Measurements from ENCODE around the gene UBE2D2.

UBE2D2 gene

DNA sequence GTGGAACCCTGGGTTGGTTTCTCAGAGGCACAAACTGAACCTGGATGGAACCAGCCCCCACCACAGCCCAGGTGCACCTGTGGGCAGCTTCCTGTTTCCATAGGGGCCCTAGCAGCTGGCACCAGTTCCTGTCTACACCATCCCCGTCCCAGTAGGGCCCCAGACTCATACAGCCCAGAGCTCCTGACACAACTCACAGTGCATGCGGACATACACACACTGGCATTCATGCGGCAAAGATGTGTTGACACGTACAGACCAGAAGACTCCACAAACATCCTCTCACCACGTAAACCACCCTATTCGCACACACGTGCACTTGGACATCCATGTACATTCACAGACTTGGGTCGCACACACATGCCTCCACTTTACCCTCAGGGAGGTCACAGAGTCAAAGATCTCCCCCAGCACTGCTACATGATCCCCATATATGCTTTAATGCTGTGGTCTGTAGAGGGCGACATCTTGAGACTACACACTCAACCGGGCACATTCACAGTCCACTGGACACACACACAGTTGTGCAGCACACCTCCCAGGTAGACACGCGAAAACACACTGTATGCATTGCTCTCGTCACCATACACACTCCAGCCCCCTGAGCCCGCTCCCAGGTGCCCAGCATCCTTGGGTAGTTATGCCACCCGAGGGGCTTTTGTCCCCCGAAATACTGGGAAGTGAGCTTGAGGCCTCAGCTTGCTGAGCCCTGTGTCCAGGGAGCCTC lies 109.4 kb downstream of the UBE2D2 start:
- TF ChIP-seq, protein P1, sequence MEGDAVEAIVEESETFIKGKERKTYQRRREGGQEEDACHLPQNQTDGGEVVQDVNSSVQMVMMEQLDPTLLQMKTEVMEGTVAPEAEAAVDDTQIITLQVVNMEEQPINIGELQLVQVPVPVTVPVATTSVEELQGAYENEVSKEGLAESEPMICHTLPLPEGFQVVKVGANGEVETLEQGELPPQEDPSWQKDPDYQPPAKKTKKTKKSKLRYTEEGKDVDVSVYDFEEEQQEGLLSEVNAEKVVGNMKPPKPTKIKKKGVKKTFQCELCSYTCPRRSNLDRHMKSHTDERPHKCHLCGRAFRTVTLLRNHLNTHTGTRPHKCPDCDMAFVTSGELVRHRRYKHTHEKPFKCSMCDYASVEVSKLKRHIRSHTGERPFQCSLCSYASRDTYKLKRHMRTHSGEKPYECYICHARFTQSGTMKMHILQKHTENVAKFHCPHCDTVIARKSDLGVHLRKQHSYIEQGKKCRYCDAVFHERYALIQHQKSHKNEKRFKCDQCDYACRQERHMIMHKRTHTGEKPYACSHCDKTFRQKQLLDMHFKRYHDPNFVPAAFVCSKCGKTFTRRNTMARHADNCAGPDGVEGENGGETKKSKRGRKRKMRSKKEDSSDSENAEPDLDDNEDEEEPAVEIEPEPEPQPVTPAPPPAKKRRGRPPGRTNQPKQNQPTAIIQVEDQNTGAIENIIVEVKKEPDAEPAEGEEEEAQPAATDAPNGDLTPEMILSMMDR (IDR thresholded peaks at IDR 0.05; ENCODE audit: extremely low read depth, missing control alignments): peak; percentile 66
- DNase-seq (ENCODE audit: low spot score): peak; percentile 82

DNA sequence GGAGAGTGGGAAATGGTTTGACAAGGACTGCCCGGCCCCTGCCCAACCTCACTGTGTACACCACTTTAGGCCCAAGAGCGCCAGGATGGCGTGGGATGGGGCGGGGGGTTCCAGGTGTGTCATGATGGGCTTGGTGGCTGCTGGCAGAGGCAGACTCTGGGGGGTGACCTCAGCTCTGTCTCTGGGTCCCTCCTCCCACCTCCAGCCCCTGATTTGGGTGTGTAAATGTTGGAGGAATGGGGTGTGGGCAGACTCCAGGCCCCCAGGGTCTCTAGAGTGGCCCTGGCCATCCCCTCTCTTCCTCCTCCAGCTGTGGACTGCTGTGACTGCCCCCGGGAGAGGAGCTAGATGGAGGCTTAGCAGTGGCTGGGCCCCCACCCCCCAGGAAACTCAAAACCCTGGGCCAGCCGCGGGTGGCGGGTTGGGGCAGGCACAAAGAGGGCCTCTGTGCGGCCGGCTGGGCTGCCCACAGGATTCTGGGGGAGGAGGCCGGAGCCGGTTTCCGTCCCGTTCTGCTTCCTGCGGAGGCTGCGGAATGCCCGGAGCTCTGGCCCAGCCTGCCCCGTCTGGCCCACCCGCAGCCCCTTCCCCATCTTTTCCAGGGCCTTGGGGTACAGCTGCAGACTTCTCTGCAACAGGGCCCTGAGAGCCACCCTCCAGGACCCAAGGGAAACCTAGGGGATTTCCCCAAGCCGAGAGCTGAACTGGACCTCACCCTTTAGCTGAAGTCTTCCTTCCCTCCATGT lies 110.1 kb downstream of the UBE2D2 start:
- TF ChIP-seq, protein P1 (IDR thresholded peaks at IDR 0.05; ENCODE audit: extremely low read depth, missing control alignments): no peak
- peak; percentile 77 for DNase-seq (ENCODE audit: low spot score)

DNA sequence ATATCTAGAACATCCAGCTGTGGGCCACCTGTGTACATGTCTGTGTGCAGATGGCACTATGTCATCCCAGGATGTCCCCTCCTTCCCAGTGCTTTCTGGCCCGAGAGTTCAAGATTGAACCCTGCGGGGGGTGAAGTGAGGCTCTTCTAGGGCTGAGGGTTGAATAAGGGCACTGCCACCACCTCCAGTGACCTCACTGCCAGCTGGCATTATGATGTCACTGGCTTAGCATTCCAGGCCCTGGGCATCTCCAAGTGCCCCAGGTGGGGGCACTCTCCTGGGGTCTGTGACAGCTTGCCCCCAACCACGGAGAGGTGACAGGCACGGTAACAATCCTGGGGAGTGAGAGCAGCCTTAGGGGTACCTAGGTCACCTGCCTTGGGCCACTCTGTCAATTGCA lies 114.1 kb downstream of the UBE2D2 start:
- DNase-seq (ENCODE audit: low spot score): no peak

DNA sequence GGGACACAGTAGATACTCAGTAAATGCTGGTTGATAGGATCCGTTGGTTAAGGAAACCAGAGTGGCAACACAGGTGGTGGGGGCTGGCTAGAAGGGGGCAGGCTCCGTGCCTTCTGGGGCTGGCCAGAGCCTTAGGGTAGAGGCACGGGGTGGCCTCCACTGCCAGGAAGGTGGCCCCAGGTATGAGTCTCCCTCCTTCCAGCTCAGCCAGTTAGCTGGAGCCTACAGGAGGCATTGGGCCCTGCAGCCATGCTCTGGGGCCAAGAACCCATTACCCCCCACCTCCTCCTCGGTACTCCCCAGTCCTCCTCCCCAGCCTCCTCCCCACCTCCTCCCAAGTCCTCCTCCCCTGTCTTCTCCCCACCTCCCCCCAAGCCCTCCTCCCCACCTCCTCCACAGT lies 114.7 kb downstream of the UBE2D2 start:
- TF ChIP-seq, protein P1 (IDR thresholded peaks at IDR 0.05; ENCODE audit: extremely low read depth, missing control alignments): no peak
- no peak for DNase-seq (ENCODE audit: low spot score)

More for the DNA sequence above, 114.1 kb downstream of the UBE2D2 start:
- TF ChIP-seq, protein P1 (IDR thresholded peaks at IDR 0.05; ENCODE audit: extremely low read depth, missing control alignments): no peak

DNA sequence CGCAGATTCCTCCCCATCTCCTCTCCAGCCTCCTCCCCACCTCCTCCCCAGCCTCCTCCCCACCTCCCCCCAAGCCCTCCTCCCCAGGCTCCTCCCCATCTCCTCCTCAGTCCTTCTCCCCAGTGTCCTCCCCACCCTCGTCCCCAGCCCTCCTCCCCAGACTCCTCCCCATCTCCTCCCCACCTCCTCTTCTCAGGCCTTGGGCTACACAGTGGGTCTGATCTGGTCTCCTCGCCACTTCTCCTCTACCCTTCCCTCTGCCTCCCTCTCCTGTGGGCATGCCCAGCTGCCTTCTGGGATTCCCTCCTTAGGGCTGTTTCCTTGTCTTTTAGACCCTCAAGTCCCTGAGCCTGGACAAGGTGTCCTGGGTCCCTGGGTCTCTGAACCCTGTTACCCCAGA lies 115.3 kb downstream of the UBE2D2 start:
- TF ChIP-seq, protein P1 (IDR thresholded peaks at IDR 0.05; ENCODE audit: extremely low read depth, missing control alignments): no peak
- no peak for DNase-seq (ENCODE audit: low spot score)

DNA sequence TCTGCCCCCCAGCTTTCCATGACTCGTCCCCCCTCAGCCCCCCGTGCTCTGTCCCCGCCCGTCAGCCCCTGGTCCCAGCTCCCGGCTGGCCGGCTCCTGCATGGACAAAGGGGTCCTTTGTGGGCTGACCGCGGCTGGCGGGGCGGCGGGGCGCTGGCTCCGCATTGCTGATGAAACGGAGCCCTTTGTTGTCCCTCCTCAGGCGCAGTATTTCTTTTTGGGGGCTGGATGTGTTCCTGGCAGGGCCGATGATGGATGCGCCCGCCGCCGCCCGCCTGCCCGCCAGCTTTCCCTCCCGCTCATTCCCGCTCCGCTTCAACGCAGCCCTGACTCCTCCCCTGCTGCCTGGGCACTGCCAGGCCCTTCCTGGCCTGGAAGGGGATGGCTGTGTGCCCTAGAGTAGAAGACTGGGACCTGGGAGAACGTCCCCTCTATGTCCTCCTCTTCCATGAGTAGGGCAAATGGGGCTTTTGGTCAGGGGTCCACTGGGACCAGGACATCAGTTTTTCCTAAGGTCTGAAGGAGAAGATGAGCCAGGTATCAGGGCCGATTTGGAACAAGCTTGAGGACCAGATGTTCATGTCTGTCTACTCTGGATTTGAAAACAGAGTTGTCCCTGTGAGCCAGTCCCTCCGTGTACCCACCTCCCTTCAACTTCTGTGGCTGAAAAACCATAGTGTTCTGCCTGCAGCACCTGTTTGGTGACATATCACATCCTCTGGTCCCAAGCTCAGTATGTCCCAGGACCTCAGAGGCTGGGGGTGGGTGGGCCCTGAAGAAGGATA lies 116.0 kb downstream of the UBE2D2 start:
- DNase-seq (ENCODE audit: low spot score): no peak
- TF ChIP-seq, protein P1 (IDR thresholded peaks at IDR 0.05; ENCODE audit: extremely low read depth, missing control alignments): no peak

Measured in GM20000 (cell line).